Thyroid gland (tissue), 4 donors: ENCODE measurements around the gene STK40.

Experiments used
- POLR2A ChIP-seq, 2 donors: fragments of 450-650 bp; IDR thresholded peaks; one replicate each; pipeline ENCODE4 v1.6.1; 2017; ENCODE audit warnings: antibody characterized with exemption in 2 of 2, mild to moderate bottlenecking in 2 of 2, moderate library complexity in 1 of 2
- TF ChIP-seq, protein P1 (sequence below), 6 experiments: fragments of 200-600 bp in 3 of 6; fragments of 450-650 bp in 3 of 6; sonication (generic) in 3 of 6; IDR thresholded peaks; one replicate each; pipeline ENCODE4 v1.5.1; 2016 to 2019; ENCODE audit warnings: antibody characterized with exemption in 6 of 6, mild to moderate bottlenecking in 2 of 6, inconsistent platforms in 1 of 6, moderate library complexity in 1 of 6

DNA sequence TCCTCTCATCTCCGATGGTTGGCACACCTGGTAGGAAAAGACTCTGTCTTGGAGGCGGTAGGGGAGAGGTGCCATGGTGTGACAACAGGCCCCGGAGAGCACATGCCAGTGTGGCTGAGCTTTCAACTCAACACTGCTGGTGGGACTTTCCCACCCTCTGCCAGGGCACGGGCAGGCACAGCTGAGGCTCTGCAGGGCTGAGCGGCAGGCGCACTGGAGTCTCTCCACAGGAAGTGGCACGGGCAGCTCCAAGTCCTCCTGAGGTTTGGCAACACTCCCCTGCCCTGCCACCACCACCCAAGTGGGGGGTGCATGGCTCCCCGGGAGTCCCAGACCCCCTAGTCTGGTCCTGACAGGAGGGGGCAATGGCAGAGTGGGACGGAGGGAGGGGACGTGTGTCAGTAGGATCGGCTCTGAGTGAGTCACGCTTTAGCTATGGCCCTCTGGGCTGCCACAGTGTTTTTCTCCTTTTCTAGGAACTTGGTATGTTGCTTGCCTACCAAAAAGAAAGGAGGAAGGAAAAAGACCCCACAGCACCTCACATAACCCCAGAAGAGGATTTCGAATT, 35.0 kb downstream of the STK40 start:
- TF ChIP-seq, protein P1, sequence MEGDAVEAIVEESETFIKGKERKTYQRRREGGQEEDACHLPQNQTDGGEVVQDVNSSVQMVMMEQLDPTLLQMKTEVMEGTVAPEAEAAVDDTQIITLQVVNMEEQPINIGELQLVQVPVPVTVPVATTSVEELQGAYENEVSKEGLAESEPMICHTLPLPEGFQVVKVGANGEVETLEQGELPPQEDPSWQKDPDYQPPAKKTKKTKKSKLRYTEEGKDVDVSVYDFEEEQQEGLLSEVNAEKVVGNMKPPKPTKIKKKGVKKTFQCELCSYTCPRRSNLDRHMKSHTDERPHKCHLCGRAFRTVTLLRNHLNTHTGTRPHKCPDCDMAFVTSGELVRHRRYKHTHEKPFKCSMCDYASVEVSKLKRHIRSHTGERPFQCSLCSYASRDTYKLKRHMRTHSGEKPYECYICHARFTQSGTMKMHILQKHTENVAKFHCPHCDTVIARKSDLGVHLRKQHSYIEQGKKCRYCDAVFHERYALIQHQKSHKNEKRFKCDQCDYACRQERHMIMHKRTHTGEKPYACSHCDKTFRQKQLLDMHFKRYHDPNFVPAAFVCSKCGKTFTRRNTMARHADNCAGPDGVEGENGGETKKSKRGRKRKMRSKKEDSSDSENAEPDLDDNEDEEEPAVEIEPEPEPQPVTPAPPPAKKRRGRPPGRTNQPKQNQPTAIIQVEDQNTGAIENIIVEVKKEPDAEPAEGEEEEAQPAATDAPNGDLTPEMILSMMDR (IDR thresholded peaks at IDR 0.05): no peak
- TF ChIP-seq POLR2A (IDR thresholded peaks at IDR 0.05): no peak
